Ureter (tissue), 1 donor: Measurements from ENCODE around the gene ZNF423. TPM values are rescaled to one million over a fixed set of nuclear protein-coding genes. Genes with fewer than 3 reads are reported as not detected.

Experiments used
- total RNA-seq: library from RNA; stranded (reverse); gene quantifications from one replicate; pipeline ENCODE4 v1.2.4, GENCODE V29; 2023
- donor health status: DM: yes; HTN: yes; CAD: no.

Gene ZNF423
- total RNA-seq, 1 donor from 2014 or later = 15.7 TPM

Other genes with a start within 250 kb of the ZNF423 start
- 21.9 TPM for gene CNEP1R1, start 169.1 kb upstream of the ZNF423 start, total RNA-seq
- 26.1 TPM for gene HEATR3, start 209.9 kb upstream of the ZNF423 start, total RNA-seq